Prostate gland (tissue), 2 donors: ENCODE data around the gene SOCS6. TPM values are rescaled to one million over a fixed set of nuclear protein-coding genes. Genes with fewer than 3 reads are reported as not detected.

Source experiments
- DNase-seq: peaks from one replicate; pipeline ENCODE4 v3.0.0-alpha.2; 2019; ENCODE audit warnings: low spot score
- H3K27ac ChIP-seq, 2 donors: fragments of 200-600 bp; sonication (generic); 2 replicates each; pipeline ENCODE4 v1.5.1; 2017 to 2019
- H3K27me3 ChIP-seq: fragments of 200-600 bp; sonication (generic); replicated peaks from 2 replicates; pipeline ENCODE4 v1.5.1; 2019; ENCODE audit not compliant: insufficient read depth
- H3K36me3 ChIP-seq, 2 donors: fragments of 200-600 bp; sonication (generic); 1 replicate in 1 of 2; 2 replicates in 1 of 2; pipeline versions ENCODE4 v1.5.1 to v1.8.1; 2017 to 2019
- H3K4me1 ChIP-seq: fragments of 200-600 bp; sonication (generic); replicated peaks from 2 replicates; pipeline ENCODE4 v1.5.1; 2019
- H3K4me3 ChIP-seq, 2 donors: fragments of 200-600 bp; sonication (generic); 2 replicates each; pipeline ENCODE4 v1.5.1; 2017 to 2019
- H3K9me3 ChIP-seq: fragments of 200-600 bp; sonication (generic); 2 replicates; pipeline ENCODE4 v1.5.1; 2017
- POLR2A ChIP-seq: fragments of 450-650 bp; IDR thresholded peaks from one replicate; pipeline ENCODE4 v1.6.1; 2016; ENCODE audit warnings: antibody characterized with exemption, mild to moderate bottlenecking
- POLR2AphosphoS5 ChIP-seq: sonication (generic); formaldehyde crosslinking; IDR thresholded peaks from one replicate; pipeline ENCODE4 v1.6.1; 2017; ENCODE audit warnings: antibody characterized with exemption
- WGBS: methylation state at CpG from one replicate; pipeline ENCODE4 v1.1.5; 2018; 5-methylcytosine and 5-hydroxymethylcytosine counted together
- intact Hi-C: fragments of 100-400 bp; cut with DNase I; formaldehyde crosslinking; loops from one replicate; pipeline ENCODE4 v1.14.2; 2022
- total RNA-seq, 2 donors: library from RNA; depleted of rRNA; stranded (reverse); fragments of >200 nt; gene quantifications; one replicate each; pipeline ENCODE4 v1.1.0, GENCODE V29; 2016
- TF ChIP-seq, protein P1 (sequence below), 4 experiments: fragments of 200-600 bp in 2 of 4; fragments of 450-650 bp in 2 of 4; sonication (generic) in 2 of 4; IDR thresholded peaks; 1 replicate in 3 of 4; 2 replicates in 1 of 4; pipeline ENCODE4 v1.5.1; 2016 to 2019; ENCODE audit warnings: antibody characterized with exemption in 4 of 4, mild to moderate bottlenecking in 2 of 4, moderate library complexity in 2 of 4

SOCS6 gene
- total RNA-seq, 2 donors from 2014 or later = 25.6 to 31.4 TPM

DNA sequence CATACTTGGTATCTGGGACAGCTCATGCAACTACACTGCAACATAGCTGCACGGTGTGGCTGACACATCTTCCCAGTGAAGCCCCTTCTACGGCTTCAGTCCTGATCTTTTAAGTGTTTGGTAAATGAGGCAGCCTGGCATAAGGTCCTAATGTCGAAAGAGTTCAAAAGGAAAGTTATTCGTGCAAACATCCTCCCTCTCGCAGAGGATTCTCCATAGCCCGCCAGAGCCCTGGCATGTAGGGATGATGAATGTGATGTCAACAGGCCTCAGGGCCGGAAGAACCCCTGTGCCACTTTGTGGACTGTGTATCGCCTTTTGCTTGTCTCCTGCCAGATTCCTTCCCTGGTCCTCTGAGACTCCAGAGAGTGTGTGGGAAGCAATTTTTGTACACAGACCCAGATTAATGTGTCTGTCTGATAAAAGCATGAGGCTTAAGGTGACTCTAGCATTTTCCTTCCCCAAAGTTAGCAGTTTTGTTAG is 88.5 kb downstream of the SOCS6 start:
- Histone ChIP-seq H3K4me1 (no peaks in the 10 kb centered on the region), H3K27ac (no peak overlapping the region), H3K4me3 (no peak overlapping the region), H3K27me3 (no peaks in the 10 kb centered on the region), H3K36me3 (no peaks in the 10 kb centered on the region), H3K9me3 (no peaks in the 10 kb centered on the region)
- no peak for DNase-seq
- 61% methylated on average over 8 of the region's 8 CpGs for WGBS
- intact Hi-C loops = no loop called here
- TF ChIP-seq POLR2AphosphoS5 (no peak), POLR2A (no peak)
- TF ChIP-seq, protein P1, sequence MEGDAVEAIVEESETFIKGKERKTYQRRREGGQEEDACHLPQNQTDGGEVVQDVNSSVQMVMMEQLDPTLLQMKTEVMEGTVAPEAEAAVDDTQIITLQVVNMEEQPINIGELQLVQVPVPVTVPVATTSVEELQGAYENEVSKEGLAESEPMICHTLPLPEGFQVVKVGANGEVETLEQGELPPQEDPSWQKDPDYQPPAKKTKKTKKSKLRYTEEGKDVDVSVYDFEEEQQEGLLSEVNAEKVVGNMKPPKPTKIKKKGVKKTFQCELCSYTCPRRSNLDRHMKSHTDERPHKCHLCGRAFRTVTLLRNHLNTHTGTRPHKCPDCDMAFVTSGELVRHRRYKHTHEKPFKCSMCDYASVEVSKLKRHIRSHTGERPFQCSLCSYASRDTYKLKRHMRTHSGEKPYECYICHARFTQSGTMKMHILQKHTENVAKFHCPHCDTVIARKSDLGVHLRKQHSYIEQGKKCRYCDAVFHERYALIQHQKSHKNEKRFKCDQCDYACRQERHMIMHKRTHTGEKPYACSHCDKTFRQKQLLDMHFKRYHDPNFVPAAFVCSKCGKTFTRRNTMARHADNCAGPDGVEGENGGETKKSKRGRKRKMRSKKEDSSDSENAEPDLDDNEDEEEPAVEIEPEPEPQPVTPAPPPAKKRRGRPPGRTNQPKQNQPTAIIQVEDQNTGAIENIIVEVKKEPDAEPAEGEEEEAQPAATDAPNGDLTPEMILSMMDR (IDR thresholded peaks at IDR 0.05) = no peak

DNA sequence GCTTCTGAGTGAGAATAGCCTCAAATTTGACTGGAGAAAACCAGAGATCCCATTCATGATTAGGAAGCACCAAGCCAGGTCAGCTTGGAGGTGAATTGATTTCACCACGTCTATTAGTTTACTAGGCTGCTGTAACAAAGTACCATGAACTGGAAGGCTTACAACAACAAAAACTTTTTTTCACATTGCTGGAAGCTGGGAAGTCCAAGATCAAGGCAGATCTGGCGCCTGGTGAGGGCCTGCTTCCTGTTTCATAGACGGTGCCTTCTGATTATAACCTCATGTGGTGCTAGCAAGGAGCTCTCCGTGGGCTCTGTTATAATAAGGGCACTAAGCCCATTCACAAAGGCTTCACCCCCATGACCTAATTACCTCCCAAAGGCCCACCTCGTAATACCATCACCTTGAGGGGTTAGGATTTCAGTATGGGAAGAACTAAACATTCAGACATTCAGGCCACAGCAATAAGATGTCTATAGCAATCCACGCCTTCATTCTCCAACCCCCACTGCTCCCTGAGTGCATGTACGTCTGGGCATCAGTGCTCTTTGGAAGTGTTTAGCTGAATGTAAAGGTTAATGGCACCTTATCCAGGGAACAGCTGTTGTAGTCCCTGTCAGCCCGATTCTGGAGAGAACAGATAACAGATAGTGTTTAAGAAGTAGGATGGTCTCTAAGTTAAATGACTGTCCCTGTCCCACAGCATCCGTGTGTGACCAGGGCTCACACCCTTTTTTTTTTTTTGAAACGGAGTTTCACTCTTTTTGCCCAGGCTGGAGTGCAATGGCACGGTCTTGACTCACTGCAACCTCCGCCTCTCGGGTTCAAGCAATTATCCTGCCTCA is 89.2 kb downstream of the SOCS6 start:
- no peaks in the 10 kb centered on the region for H3K4me1 ChIP-seq
- 73% methylated on average over 13 of the region's 13 CpGs for WGBS
- H3K27me3 ChIP-seq = no peaks in the 10 kb centered on the region
- TF ChIP-seq POLR2AphosphoS5 (no peak), POLR2A (no peak)
- TF ChIP-seq, protein P1 (IDR thresholded peaks at IDR 0.05) = no peak
- H3K9me3 ChIP-seq = no peaks in the 10 kb centered on the region
- no peak overlapping the region for H3K4me3 ChIP-seq
- DNase-seq = no peak
- intact Hi-C loops = no loop called here
- H3K27ac ChIP-seq = no peak overlapping the region
- H3K36me3 ChIP-seq = no peaks in the 10 kb centered on the region

Other genes starting within 250 kb of the SOCS6 start
- 10 to 100 TPM in 1 of 2 donors, 1 to 10 TPM in 1; 8.4 to 21.5 TPM for gene RTTN, start 83.4 kb upstream of the SOCS6 start, total RNA-seq